Measurements from ENCODE around the gene YAF2. TPM values are rescaled to one million over a fixed set of nuclear protein-coding genes. Genes with fewer than 3 reads are reported as not detected.
"Not testable (repeated sequence)": the region's sequence is repeated elsewhere in the genome, so short reads cannot be mapped to it uniquely, and the experiment has no call there.

Gene YAF2
- total RNA-seq, 1 donor from 2014 or later: 30.5 TPM

GRCh38 chr12:42199007-42199406, 39.0 kb downstream of the YAF2 start:
- H3K36me3 Mint-ChIP-seq (ENCODE audit: insufficient read depth): peaks cover 11% of the 10 kb centered on the region
- no peaks in the 10 kb centered on the region for H3K9me3 Mint-ChIP-seq (ENCODE audit: low read depth)
- no peak for DNase-seq (ENCODE audit: low spot score, unreplicated experiment)
- no peaks in the 10 kb centered on the region for H3K27me3 Mint-ChIP-seq
- no peak overlapping the region for H3K27ac Mint-ChIP-seq
- no peak for TF ChIP-seq CTCF (IDR thresholded peaks at IDR 0.05; ENCODE audit: unreplicated experiment)
- H3K4me1 Mint-ChIP-seq (ENCODE audit: low read depth): peaks cover 4% of the 10 kb centered on the region
- no peak overlapping the region for H3K4me3 Mint-ChIP-seq (ENCODE audit: low read depth)

- peaks cover 9% of the 10 kb centered on the region for H3K36me3 Mint-ChIP-seq (ENCODE audit: insufficient read depth)
- H3K4me3 Mint-ChIP-seq (ENCODE audit: low read depth): no peak overlapping the region
- peaks cover 4% of the 10 kb centered on the region for H3K4me1 Mint-ChIP-seq (ENCODE audit: low read depth)
- no peaks in the 10 kb centered on the region for H3K27me3 Mint-ChIP-seq
- no peak for DNase-seq (ENCODE audit: low spot score, unreplicated experiment)
- H3K9me3 Mint-ChIP-seq (ENCODE audit: low read depth): no peaks in the 10 kb centered on the region
- no peak overlapping the region for H3K27ac Mint-ChIP-seq
- no peak for TF ChIP-seq CTCF (IDR thresholded peaks at IDR 0.05; ENCODE audit: unreplicated experiment)
Observed at GRCh38 chr12:42196723-42197603, 41.1 kb downstream of the YAF2 start.

- DNase-seq (ENCODE audit: low spot score, unreplicated experiment): no peak
- no peaks in the 10 kb centered on the region for H3K9me3 Mint-ChIP-seq (ENCODE audit: low read depth)
- H3K4me1 Mint-ChIP-seq (ENCODE audit: low read depth): peaks cover 3% of the 10 kb centered on the region
- H3K27ac Mint-ChIP-seq: no peak overlapping the region
- TF ChIP-seq CTCF (IDR thresholded peaks at IDR 0.05; ENCODE audit: unreplicated experiment): no peak
- peaks cover 7% of the 10 kb centered on the region for H3K36me3 Mint-ChIP-seq (ENCODE audit: insufficient read depth)
- no peaks in the 10 kb centered on the region for H3K27me3 Mint-ChIP-seq
- H3K4me3 Mint-ChIP-seq (ENCODE audit: low read depth): no peak overlapping the region
Observed at GRCh38 chr12:42192686-42193085, 45.4 kb downstream of the YAF2 start.

- Mint-ChIP-seq H3K4me3 (ENCODE audit: low read depth) (no peak overlapping the region), H3K27me3 (no peaks in the 10 kb centered on the region), H3K9me3 (ENCODE audit: low read depth) (no peaks in the 10 kb centered on the region), H3K36me3 (ENCODE audit: insufficient read depth) (peaks cover 7% of the 10 kb centered on the region), H3K27ac (no peak overlapping the region), H3K4me1 (ENCODE audit: low read depth) (peaks cover 3% of the 10 kb centered on the region)
- TF ChIP-seq CTCF (IDR thresholded peaks at IDR 0.05; ENCODE audit: unreplicated experiment): no peak
- DNase-seq (ENCODE audit: low spot score, unreplicated experiment): no peak
Observed at GRCh38 chr12:42192258-42192657, 45.8 kb downstream of the YAF2 start.

DNA sequence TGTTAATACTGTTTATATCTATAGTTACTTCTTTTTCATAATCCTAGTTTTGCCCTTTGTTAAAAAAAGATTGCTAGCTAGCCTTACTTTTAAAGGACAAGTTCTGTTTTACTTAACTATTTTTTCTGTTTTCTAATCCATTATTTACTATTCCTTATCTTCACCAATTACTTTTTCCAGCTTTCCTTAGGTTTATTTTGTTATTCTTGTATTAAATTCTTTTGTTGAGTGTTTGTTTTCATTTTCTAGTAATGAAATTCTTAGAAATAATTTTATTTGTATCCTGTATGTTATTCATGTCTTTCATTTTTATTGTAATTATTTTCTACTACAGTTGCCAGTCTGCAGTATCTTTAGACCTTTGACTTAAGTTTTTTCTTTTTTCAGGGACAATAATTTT, 47.7 kb downstream of the YAF2 start:
- DNase-seq (ENCODE audit: low spot score, unreplicated experiment): no peak
- no peak overlapping the region for H3K4me3 Mint-ChIP-seq (ENCODE audit: low read depth)
- no peak for TF ChIP-seq CTCF (IDR thresholded peaks at IDR 0.05; ENCODE audit: unreplicated experiment)
- peaks cover 2% of the 10 kb centered on the region for H3K4me1 Mint-ChIP-seq (ENCODE audit: low read depth)
- H3K27me3 Mint-ChIP-seq: no peaks in the 10 kb centered on the region
- no peak overlapping the region for H3K27ac Mint-ChIP-seq
- H3K36me3 Mint-ChIP-seq (ENCODE audit: insufficient read depth): peaks cover 4% of the 10 kb centered on the region
- no peaks in the 10 kb centered on the region for H3K9me3 Mint-ChIP-seq (ENCODE audit: low read depth)

- not testable (repeated sequence) for H3K9me3 Mint-ChIP-seq (ENCODE audit: low read depth); H3K27me3 Mint-ChIP-seq; H3K27ac Mint-ChIP-seq; H3K4me3 Mint-ChIP-seq (ENCODE audit: low read depth); DNase-seq (ENCODE audit: low spot score, unreplicated experiment); H3K36me3 Mint-ChIP-seq (ENCODE audit: insufficient read depth); H3K4me1 Mint-ChIP-seq (ENCODE audit: low read depth)
Observed at GRCh38 chr12:42188275-42188674, 49.8 kb downstream of the YAF2 start.

Measured in progenitor cell of endocrine pancreas (in vitro differentiated cells).